GM18517 (cell line): ENCODE measurements around the gene TCF7.
A peak's percentile ranks its signal among the peaks of the same experiment; 100 is the strongest.

Source experiments
- ATAC-seq: cut with Tn5 transposase; IDR thresholded peaks from one replicate; pipeline ENCODE4 v1.9.1; 2021; ENCODE audit warnings: mild to moderate bottlenecking, moderate library complexity; ENCODE audit not compliant: unreplicated experiment

Gene TCF7

GRCh38 chr5:134088994-134089560, 25.4 kb upstream of the TCF7 start:
- ATAC-seq = no peak

DNA sequence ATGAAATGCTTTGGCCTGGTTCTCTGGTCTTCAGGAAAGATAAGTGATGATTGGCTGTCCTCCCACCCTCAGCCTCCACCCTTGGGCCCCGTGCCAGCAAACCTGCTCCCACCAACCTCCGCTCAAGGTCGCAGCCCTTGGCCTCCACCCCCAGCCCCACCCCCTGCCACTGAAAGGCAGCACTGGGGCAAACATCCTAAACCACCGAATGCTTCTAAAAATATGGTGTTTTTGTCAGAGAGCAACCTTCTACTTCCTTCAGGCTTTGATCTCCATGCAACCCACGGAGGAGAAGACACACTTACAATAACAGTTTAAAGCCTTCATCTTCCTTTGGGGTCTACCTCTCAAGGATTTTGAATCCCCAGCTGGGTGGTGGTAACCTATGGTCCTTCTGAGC, 24.0 kb upstream of the TCF7 start:
- ATAC-seq = no peak

DNA sequence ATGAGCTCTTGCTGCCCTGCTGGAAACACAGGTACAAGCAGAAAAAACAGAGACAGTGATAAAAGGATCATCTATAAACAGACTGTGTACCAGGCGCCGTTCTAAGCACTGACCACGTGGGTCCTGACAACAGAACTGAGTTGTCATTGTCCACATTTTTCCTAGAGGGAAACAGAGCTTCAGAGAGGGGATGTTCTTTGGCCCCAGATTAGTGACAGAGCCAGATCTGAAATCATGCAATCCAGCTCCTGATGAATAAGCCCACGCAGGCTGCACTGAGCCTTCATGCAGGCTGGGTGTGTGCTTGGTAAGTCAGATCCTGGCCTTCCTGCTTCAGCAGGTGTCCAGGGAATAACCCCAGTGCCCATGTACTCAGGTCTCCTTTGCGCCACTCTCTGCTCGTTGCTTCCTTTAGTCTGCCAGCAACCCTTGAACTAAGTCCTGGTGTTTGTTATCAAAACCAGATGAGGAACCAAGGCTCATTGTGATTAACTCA, 22.8 kb upstream of the TCF7 start:
- ATAC-seq = no peak

DNA sequence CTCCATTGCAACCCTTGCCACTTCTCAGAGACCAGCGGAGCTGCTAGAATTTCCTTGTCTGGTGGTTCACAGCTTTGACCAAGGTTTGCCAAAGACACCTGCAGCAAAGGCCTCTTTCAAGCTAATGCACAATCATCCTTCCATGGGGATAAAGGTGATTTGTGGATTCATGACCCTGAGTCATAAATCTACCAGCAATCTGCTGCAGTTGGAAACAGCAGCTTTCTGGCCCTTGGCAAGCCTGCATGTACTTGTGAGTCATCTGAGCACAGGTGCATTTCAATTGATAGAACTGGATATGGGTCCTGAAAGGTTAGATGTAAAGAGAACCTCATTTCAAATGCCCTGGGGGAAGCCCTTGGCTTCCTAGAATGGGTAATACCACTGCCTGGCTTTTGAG, 21.6 kb upstream of the TCF7 start:
- ATAC-seq = no peak

- no peak for ATAC-seq
Observed at GRCh38 chr5:134093351-134093750, 21.1 kb upstream of the TCF7 start.

- ATAC-seq = no peak
Observed at GRCh38 chr5:134095293-134095692, 19.2 kb upstream of the TCF7 start.

- ATAC-seq = no peak
Observed at GRCh38 chr5:134095887-134096589, 18.4 kb upstream of the TCF7 start.

- ATAC-seq = no peak
Observed at GRCh38 chr5:134097211-134097749, 17.2 kb upstream of the TCF7 start.

GRCh38 chr5:134098690-134099089, 15.8 kb upstream of the TCF7 start:
- no peak for ATAC-seq

DNA sequence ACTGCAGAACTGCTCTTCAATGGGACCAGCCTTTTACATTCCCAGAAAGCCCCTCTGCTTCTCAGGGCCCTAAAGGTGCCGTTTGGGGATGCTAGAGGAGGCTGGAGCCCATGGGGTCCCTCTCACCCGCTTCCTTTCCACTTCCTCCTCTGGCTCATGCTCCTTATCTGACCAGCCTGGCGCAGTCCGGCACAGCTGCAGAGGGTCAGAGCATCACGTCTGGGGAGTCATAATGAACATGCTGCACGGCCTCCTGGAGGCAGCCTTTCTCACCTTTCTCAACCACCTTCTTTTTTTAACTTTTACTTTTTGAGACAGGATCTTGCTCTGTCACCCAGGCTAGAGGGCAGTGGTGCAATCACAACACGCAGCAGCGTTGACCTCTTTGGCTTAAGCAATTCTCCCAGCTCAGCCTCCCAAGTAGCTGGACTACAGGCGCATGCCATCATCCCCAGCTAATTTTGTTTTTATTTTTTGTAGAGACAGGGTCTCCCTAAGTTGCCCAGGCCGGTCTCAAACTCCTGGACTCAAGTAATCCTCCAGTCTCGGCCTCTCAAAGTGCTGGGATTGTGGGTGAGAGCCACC, 15.1 kb upstream of the TCF7 start:
- ATAC-seq = no peak

DNA sequence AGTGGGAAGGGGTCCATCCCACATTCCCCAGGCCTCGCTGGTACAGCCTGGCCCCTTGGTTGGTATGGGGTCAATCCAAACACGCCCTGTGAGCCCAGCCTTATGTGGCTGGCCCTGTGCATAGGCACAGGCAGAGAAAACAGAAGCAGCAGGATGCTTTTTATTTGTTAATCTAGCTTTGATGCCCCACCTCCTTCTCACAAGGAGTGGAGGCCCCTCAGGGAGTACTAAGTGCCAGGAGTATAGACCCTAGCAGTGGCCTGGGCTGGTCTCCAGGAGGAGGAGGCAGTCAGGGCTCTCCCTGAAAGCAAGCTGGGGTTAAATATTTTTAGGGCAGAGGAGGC, 14.6 kb upstream of the TCF7 start:
- no peak for ATAC-seq

- ATAC-seq = peak; percentile 89
Observed at GRCh38 chr5:134100283-134101091, 14.0 kb upstream of the TCF7 start.

DNA sequence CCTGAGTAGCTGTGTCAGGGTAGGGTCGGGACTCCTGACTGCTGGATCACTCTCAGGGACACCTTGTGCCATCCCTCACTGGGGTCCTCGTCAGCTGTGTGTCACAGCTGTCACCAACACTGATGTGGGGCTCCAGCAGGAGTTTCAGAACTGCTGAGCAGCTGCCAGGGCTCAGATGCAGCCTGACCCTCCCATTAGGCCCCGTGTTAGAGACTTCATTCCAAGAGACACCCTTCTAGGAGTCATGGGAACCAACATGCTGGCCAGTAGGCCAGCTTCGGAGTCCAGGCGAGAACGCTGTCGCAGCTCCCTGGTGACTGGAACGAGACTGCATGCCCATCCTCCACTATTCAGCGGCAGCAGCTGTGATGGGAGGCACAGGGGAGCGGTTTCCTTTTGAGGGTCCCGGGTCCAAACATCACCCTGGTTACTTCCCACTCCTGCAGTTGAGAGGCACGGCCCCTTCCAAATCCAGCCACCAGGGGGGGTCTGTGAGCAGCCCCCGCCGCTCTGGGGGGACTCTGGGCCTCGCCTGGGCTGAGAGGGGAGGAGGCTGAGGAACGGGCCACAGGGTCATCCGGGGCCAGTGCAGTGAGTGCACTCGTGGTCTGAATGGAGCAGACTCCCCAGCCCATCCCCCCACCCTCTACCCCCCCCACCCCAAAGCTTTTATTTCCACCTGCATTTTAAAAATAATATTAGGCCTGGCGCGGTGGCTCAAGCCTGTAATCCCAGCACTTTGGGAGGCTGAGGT, 12.6 kb upstream of the TCF7 start:
- ATAC-seq = no peak

GRCh38 chr5:134103397-134103796, 11.1 kb upstream of the TCF7 start:
- ATAC-seq = no peak

- no peak for ATAC-seq
Observed at GRCh38 chr5:134103998-134104654, 10.4 kb upstream of the TCF7 start.

- no peak for ATAC-seq
Observed at GRCh38 chr5:134106991-134107701, 7.3 kb upstream of the TCF7 start.

GRCh38 chr5:134107779-134108178, 6.7 kb upstream of the TCF7 start:
- ATAC-seq = no peak

GRCh38 chr5:134110382-134110781, 4.1 kb upstream of the TCF7 start:
- ATAC-seq = no peak
